HG02588 (cell line): ENCODE measurements around the gene FGF23.

Experiments used
- ATAC-seq: cut with Tn5 transposase; IDR thresholded peaks from one replicate; pipeline ENCODE4 v1.9.1; 2021; ENCODE audit warnings: mild to moderate bottlenecking, moderate library complexity; ENCODE audit not compliant: unreplicated experiment

Gene FGF23

DNA sequence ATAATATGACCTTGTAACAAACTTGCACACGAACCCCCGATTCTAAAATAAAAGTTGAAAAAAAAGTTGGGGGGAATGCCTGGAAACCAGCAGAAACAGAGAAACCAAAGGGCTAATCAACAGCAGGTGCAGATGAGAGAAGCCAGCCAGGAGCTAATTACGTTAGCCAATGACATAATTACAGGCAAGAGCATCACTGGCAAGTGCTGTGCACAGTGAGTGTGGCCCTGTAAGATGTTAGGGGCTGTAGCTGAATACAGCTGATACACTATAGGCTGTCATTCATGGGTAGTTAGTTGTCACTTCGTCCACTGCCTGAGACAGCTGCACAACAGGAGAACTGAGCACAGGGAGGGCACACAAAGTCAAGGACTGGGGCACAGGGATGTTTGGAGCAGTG is 7.3 kb upstream of the FGF23 start:
- no peak for ATAC-seq

DNA sequence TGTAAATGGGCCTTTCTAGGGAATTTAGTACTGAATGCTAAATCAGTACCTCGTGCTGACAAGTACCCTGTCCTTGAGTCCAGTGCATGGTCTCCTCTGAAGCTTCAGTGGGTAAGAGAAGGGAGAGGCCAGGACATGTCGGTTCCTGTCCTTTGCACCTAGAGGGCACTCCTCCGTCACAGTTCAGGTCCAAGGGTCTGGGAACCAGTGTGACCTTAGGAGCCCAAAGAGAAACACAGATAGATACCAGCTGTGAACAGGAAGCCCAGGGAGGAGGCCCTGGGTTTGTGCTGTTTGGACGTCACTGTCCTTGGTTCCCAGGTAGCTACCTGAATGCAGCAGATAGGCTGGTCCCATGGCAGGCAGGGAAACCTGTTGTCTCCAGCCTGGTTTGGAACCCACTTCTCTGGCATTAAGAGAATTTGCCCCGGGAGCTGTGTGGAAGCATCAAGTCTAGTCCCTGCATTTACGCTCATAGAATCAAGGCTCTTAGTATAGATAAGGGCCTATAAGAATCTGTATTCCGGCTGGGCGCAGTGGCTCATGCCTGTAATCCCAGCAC is 3.9 kb upstream of the FGF23 start:
- ATAC-seq = no peak

- ATAC-seq = no peak
Measured at GRCh38 chr12:4380332-4380731, 820 bp upstream of the FGF23 start.

DNA sequence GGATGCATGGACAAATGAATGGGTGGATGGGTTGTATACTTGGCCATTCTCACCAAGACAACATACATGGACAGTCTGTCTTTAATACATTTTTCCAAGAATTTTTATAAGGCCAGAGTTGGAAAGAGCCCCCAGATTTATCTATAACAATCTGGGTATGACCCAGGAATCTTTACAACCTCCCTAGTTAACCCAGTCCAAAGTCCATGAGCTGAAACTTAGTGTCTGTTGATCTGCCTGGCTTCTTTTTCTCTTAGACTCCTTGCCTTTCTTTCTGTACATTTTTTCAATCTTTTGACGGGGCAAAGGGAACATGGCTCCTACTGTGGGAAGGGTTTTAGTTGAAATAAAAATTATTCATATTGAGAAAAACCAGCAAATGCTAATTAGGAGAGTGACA is 740 bp downstream of the FGF23 start:
- ATAC-seq = no peak

DNA sequence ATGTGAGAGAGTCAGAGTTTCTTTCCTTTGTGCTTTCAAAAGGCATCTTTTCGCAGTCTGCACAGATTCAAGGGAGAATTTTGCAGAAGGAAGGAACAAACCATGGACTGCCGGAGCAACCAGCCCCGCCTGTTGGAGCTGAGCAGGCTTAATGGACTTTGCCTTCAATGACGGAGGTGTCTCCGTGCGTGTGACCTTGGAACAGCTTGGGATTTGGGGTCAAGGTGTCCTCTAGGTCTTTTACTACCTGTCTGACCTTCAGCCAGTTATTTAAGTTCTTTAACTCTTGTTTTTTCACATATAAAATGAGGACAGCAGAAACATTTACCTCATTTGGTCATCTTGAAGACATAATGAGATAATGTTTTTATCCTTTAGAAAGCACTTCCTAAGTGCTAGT is 4.1 kb downstream of the FGF23 start:
- ATAC-seq = no peak

DNA sequence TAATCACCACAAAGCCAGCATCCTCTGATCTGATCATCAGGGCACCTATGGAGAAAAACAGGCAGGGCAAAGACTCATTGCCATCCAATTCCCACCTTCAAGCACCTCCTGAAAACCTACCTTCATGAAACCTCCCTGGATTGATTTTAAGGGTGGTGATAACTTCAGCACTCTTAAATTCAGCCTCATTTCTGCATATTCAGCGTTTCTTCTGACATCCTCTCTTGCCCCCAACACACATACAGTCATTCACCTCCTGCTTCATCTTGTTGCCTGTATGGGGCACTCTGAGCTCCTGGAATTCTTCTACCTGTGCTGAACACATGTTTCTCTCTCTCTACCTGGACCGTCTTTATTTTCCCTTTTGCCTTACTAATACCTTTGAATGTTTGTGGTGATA is 6.9 kb downstream of the FGF23 start:
- no peak for ATAC-seq

DNA sequence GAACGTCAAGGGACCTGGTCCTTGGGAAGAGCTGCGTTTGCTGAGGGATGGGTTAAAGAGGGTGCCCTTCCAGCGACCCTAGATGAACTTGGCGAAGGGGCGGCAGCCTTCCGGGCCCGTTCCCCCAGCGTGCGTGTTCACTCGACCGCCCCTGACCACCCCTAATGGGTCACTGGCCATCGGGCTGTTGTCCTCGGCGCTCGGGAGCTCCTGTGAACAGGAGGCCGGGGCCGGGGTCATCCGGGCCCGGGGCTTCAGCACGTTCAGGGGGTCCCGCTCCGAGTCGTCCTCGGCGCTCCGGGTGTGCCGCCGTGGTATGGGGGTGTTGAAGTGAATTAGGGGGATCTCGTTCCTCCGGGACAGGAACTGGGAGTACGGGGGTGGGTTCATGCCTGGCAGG is 9.2 kb downstream of the FGF23 start:
- no peak for ATAC-seq

GRCh38 chr12:4369548-4369947 is 10.0 kb downstream of the FGF23 start:
- ATAC-seq = no peak

- ATAC-seq = no peak
Measured at GRCh38 chr12:4366090-4366489, 13.4 kb downstream of the FGF23 start.

- no peak for ATAC-seq
Measured at GRCh38 chr12:4356041-4356327, 23.5 kb downstream of the FGF23 start.

- no peak for ATAC-seq
Measured at GRCh38 chr12:4355156-4356040, 24.1 kb downstream of the FGF23 start.

DNA sequence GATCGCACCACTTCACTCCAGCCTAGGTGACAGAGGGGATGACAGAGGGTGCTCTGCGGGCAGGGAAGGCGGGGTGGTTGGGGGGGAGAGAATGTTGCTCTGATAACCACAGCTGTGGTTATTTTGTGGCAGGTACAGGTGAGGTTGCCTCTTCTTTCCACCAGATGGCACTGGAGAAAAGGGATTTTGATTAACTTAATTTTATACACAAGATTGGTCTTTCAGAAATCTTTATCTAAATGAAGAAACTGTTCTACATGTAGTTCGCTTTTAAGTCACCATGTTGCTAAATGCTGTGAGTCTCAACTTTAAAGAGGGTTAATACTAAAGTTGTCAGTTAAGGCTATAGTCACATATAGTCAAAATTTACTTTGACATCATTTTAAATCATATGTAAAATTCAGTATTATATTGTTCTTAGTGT is 25.7 kb downstream of the FGF23 start:
- ATAC-seq = no peak

GRCh38 chr12:4346931-4347330 is 32.6 kb downstream of the FGF23 start:
- ATAC-seq = no peak

DNA sequence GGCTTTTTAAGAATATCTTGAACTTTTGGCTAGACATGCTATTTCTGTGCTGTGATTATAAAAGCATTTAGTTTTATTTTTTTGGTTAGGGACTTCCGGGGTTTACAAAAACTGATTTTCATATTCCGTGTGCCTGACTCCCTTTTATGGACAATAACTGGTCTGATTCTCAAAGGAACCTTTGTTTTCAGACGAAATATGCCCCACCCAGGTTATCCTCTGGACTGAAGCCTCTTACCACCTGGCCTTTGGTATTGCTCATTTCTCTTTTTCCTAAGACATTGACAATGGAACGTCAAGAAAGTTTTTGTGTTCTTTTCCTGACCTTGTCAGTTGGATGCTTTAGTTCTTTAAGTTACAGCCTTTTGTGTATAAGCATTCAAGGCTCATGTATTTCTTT is 47.7 kb downstream of the FGF23 start:
- ATAC-seq = no peak

GRCh38 chr12:4331221-4331620 is 48.3 kb downstream of the FGF23 start:
- ATAC-seq = no peak

DNA sequence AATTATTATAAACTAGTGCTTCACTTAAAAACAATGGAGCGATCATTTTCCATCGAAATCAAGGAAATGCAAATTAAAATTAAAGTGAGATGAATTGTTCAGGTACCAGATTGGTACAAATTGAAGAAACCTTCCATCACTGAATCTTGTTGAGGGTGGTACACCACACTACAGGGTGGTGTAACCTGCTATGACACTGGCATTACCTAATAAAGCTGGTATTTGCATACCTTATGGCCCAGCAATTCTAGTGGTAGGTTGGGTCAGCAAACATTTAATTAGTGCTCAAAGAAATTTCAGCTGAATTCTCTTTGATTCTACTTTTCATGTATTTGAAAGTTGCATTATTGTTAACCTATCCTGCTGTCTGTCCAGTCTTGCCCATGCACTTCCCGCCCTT is 49.3 kb downstream of the FGF23 start:
- no peak for ATAC-seq

- ATAC-seq = no peak
Measured at GRCh38 chr12:4327293-4327692, 52.2 kb downstream of the FGF23 start.

DNA sequence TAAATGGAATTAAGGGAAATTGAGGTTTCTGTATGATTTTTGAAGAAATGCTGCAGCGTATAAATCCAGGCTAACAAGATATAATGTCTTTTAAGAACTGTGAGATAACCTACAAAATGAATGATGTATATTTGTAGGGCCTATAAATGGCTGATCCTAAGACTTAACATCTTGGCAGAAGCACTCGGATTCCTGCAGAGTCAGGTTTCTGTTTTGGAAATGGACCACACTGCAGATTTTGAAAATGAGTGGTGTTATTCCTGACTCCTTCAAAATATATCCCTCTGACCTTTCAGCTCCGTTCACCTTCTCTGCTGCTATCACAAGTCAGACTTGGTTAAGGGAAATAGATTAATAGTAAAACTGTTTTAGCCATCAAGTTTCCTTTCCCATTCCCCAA is 53.5 kb downstream of the FGF23 start:
- no peak for ATAC-seq

- no peak for ATAC-seq
Measured at GRCh38 chr12:4324366-4324765, 55.1 kb downstream of the FGF23 start.

GRCh38 chr12:4323396-4323795 is 56.1 kb downstream of the FGF23 start:
- ATAC-seq = no peak

- ATAC-seq = no peak
Measured at GRCh38 chr12:4322726-4323125, 56.8 kb downstream of the FGF23 start.

DNA sequence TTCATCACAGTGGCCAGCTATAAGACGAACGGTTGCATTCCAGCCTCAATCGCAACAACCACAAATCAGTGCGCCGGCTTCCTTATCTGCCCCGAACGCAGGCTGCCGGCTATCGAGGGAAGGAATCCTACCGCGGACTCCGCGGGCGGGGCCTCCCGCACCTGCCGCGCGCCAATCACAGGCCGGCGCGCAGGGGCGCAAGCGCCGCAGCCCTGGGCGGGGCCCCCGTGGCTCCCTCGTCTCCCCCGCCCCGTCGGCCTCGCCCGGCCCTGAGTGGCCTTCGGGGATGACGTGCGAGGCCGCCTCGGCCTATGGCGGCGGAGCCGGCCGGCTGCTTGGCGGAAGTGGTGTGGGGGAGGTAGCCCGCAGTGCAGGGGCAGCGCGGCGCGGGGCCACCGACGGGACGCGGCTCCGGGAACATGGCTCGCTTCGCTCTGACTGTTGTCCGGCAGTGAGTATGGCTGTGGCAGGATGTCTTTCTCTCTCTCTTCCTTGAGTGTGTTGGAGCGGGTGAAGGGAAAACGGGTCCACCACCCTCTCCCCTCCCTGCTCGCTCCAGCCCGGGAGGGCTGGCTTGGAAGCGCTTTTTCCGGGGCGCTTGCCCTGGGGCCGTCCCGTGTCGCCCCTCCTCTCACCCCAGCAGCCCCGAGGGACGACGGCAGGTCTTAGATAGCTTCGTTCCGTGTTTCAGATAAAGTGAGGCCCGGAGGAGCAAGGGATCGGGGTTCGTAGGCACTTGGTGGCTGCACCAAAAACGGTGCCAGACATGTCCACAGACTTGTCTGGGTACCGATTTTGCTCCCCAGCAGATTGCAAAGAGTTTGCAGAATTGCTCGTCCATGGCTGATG is 58.4 kb downstream of the FGF23 start, which contains the start of gene TIGAR:
Gene TIGAR, plus strand, starts transcription at position 361 of the 849 bp plus-strand sequence. Its CDS starts 59 bp downstream, at position 420.
- ATAC-seq = peak; percentile 98
